RWPE1 (cell line): Measurements from ENCODE around the gene FRMD4A.

Experiments used
- CTCF ChIA-PET: fragments of 350-600 bp; sonication (Branson Sonifier 250); formaldehyde crosslinking; extraction: SDS; loops from one replicate; lab custom pipeline; 2021; lab: Yijun Ruan, JAX
- POLR2A ChIA-PET: fragments of 400-600 bp; formaldehyde crosslinking; extraction: SDS; loops from one replicate; lab custom pipeline; 2020; ENCODE audit warnings: antibody characterized with exemption; ENCODE audit not compliant: low non-redundant PET; lab: Yijun Ruan, JAX
- DNase-seq: peaks from one replicate; pipeline ENCODE4 v3.0.0; 2012; ENCODE audit warnings: low spot score
- H3K27ac ChIP-seq: fragments of 450-650 bp; 2 replicates; pipeline ENCODE4 v1.5.1; 2017
- TF ChIP-seq, protein P1 (sequence below): fragments of 450-650 bp; conservative IDR thresholded peaks from 2 replicates; pipeline ENCODE4 v1.5.1; 2017; ENCODE audit warnings: low read depth, mild to moderate bottlenecking

Gene FRMD4A

DNA sequence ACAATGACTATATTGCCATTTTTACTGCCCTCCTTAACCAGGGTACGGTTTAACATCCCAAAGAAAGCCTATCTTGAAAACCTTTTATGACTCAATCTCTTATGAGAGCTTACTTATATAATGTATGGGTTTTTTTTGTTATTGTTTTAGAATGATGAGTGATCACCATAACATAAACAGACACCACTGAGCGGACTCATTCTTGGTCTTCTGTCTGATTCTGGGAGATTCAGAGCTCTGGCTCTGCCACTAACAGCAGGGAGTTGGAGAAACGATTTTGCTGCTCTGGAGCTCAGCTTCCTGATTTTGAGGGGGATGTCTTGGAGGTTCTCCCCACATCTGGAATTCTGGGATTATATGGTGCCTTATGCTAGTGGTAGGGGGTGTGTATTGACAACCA, 244.1 kb downstream of the FRMD4A start:
- POLR2A ChIA-PET = no interaction called here
- CTCF ChIA-PET = interaction anchor here (0.5 to 0.7 kb wide), 3 partner anchors 299 to 1721 kb away, joined by 3 to 4 read pairs (median 3); no protein-coding TSS in a partner anchor
- no peak overlapping the region for H3K27ac ChIP-seq
- DNase-seq = no peak
- TF ChIP-seq, protein P1, sequence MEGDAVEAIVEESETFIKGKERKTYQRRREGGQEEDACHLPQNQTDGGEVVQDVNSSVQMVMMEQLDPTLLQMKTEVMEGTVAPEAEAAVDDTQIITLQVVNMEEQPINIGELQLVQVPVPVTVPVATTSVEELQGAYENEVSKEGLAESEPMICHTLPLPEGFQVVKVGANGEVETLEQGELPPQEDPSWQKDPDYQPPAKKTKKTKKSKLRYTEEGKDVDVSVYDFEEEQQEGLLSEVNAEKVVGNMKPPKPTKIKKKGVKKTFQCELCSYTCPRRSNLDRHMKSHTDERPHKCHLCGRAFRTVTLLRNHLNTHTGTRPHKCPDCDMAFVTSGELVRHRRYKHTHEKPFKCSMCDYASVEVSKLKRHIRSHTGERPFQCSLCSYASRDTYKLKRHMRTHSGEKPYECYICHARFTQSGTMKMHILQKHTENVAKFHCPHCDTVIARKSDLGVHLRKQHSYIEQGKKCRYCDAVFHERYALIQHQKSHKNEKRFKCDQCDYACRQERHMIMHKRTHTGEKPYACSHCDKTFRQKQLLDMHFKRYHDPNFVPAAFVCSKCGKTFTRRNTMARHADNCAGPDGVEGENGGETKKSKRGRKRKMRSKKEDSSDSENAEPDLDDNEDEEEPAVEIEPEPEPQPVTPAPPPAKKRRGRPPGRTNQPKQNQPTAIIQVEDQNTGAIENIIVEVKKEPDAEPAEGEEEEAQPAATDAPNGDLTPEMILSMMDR = no peak

DNA sequence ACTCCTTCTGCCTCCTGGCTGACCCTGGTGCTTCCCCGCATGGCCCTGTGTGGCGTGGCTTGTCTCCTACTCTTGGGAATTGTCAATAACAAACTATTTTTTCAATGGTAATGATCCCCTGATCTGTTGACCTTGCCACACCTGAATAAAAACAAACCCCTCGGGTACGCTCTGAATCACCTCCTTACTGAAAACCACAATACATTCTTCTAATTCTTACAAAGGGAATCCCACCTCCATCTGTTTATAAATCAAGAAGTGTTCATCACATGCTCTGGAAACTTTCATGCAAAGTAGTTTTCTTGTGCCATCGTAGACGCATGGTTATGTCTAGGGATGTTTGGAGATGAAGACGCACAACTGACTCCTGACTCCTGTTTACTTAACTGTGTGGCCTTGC, 245.8 kb downstream of the FRMD4A start:
- peak; percentile 11 for DNase-seq
- ChIA-PET POLR2A (no interaction called here), CTCF (interaction anchor here (0.7 kb wide), 1 partner anchor 184 kb away, joined by 3 read pairs; no protein-coding TSS in a partner anchor)
- H3K27ac ChIP-seq = no peak overlapping the region
- TF ChIP-seq, protein P1 = no peak

DNA sequence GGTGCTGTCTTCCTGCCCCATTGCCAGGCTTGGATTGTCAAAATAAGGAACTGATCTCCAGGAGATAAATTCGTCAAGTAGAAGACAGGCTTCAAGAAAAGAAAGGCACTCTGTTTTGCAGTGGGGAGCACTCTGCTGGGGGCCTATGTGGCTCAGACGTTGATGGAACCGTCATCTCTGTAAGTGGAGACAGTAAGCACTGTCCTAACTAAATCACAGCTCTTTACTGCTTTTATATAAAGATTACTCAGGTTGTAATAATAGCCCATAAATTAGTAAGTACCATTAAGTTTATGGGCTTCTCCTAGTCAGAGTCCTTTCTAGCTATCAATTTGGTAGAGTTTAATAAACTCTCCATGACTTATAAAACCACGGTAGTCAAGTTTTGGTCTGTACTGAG, 249.9 kb downstream of the FRMD4A start:
- H3K27ac ChIP-seq = no peak overlapping the region
- POLR2A ChIA-PET = no interaction called here
- TF ChIP-seq, protein P1 = no peak
- CTCF ChIA-PET = interaction anchor here (0.6 kb wide), 1 partner anchor 22 kb away, joined by 3 read pairs; no protein-coding TSS in a partner anchor
- DNase-seq = no peak

DNA sequence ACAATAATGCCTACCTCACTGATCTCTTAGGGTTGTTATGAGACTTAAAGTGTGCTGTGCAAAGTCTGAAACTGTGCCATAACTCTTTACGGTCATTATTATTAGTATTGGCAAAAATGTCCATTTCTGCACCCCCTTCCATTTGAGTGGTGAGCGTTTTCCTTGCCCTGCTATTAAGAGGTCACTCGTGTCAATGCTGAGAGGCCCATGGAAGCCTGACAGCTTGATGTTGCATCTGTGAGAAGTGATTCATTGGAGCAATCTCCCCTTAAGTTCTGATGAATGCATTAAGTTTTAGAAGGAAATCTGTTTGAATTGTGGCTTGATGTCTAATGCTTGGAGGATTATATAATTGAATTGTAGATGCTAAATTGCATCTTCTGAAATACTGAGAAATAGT, 253.3 kb downstream of the FRMD4A start:
- no peak overlapping the region for H3K27ac ChIP-seq
- ChIA-PET POLR2A (no interaction called here), CTCF (no interaction called here)
- no peak for DNase-seq
- TF ChIP-seq, protein P1 = no peak

DNA sequence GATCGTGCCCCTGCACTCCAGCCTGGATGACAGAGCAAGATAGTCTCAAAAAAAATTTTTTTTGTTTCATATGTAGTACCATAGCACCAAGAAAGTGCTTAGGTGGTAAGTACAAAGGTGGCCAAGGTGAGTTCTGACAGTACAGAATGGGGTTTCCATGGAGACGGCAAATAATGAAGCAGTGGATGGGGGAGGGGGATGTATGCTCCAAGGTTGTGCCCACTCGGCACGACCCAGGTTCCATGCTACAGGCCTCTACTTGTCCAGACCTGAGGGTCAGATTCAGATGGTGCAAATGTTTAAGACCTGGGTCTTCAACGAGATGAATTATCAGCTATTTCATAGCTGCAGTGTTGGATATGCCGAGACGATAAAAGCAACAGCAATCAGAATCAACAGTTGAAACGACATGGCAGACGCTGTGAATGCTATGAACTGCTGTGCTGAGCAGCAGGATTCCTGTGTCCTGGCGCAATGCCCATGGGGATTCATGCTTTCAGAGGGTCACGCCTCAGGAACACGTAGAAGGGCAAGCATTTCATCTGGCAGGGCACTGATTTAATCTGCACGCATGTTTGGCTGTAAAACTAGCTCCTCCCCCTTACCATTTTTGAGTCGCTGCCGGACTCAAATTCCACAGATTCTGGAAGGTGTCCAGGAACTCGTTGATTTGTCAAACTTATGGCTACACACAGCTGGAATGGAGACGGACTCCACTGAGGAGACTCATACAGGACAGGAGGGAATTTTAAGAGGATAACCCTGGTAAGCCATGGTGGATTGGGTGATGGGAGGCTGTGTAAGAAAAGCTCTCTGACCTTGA, 256.5 kb downstream of the FRMD4A start:
- ChIA-PET POLR2A (no interaction called here), CTCF (interaction anchor here (0.6 kb wide), 2 partner anchors 271 to 349 kb away, joined by 3 to 4 read pairs; no protein-coding TSS in a partner anchor)

DNA sequence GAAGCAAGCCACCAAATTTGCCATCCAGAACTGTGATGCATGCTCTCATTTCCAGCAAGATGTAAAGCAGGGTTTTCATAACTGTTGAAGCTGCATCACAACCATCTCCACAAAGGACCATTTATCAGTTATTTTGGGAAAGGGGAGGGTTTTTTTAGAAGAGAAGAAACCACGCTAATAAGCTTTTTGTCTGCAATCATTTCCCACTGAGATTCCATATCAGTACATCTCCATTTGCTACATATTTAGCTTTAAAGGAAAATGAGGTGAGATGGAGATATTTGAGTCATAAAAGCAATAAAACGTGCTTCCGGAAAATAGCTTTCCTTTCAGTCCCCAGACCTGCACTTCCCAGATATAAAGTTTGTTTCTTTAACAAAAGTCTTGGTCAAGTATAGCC, 258.2 kb downstream of the FRMD4A start:
- ChIA-PET CTCF (interaction anchor here (0.6 kb wide), 1 partner anchor 21 kb away, joined by 6 read pairs; no protein-coding TSS in a partner anchor), POLR2A (no interaction called here)
- H3K27ac ChIP-seq = no peak overlapping the region
- TF ChIP-seq, protein P1 = no peak
- DNase-seq = no peak

More for the DNA sequence above, 256.5 kb downstream of the FRMD4A start:
- TF ChIP-seq, protein P1 = no peak
- peak; percentile 94 for DNase-seq
- peak overlapping the region; percentile 86 for H3K27ac ChIP-seq
